ENCODE results near the gene MALRD1. TPM values are rescaled to one million over a fixed set of nuclear protein-coding genes. Genes with fewer than 3 reads are reported as not detected.

MALRD1 gene
- polyA plus RNA-seq, 6 donors from 2014 or later, result not detected

DNA sequence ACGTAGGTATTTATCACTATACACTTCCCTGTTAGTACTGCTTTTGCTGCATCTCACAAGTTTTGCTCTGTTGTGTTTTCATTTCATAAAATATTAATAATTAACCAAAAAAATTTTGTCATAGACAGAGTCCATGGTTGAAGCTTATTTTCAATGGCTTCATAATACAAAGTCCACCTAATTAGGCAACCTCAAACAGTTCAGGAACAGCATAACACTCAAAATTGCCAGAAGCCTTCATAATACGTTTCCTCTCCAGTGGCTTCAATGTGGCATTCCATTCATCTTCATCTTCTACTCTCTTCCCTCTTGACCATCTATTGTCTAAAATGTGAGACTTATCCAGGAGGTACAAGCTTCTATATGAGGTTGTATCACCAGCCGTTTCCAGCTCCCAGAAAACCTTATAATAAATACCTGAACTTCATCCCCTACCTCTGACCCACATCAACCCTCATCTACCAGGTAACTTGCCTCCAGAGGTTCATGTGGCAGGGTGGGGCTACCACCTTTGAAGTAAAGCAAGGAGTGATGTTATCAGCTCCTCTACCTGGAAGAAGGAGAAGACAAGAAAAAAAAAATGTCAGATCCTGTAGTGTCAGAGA lies 337.3 kb downstream of the MALRD1 start:
- Mint-ChIP-seq H3K4me3 (no peak overlapping the region), H3K27ac (no peak overlapping the region), H3K27me3 (no peaks in the 10 kb centered on the region), H3K9me3 (peaks cover 2 to 8% (median 4%) of the 10 kb centered on the region in 7 donors), H3K4me1 (no peaks in the 10 kb centered on the region), H3K36me3 (no peaks in the 10 kb centered on the region)
- DNase-seq (no peak), ATAC-seq (ENCODE audit: low read depth in 2 of 2) (no peak)

DNA sequence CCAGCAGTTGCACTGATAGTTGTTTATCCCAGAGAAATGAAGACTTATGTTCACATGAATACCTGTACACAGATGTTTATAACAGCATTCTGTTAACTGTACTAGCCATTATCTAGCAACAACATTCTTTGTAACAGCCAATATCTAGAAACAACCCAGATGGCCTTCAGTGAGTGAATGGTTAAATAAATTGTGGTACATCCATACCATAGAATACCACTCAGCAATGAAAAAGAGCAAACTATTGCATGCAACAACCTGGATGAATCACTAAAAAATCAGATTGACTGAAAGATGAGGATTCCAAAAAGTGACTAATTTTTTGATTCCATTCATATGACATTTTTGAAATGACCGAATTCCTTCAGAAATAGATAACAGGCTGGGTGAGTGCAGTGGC lies 360.3 kb downstream of the MALRD1 start:
- Mint-ChIP-seq H3K9me3 (peaks cover 0 to 19% (median 2%) of the 10 kb centered on the region in 7 donors), H3K27me3 (no peaks in the 10 kb centered on the region), H3K27ac (no peak overlapping the region), H3K4me3 (no peak overlapping the region), H3K36me3 (no peaks in the 10 kb centered on the region), H3K4me1 (no peaks in the 10 kb centered on the region)
- ATAC-seq (ENCODE audit: low read depth in 2 of 2), result no peak
- DNase-seq, result no peak

DNA sequence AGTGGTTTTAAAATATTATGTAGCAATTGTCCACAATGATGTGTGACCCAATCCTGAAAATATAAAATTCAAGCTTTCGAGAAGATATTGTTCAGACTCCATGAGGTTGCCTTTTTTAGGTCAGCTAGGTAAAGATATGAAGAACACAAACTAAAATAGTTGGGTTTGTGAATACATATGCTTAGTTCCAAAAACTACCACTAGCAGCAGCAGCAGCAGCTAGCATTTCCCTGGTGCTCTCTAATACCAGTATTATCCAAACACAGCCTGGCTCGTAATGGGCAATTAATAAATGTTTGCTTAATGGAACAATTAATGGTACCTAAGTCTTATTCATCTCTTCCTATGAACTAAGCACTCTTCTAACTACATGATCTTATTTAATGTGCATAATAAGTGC lies 362.5 kb downstream of the MALRD1 start:
- Mint-ChIP-seq H3K27ac (no peak overlapping the region), H3K27me3 (no peaks in the 10 kb centered on the region), H3K4me1 (no peaks in the 10 kb centered on the region), H3K9me3 (peaks cover 0 to 19% (median 2%) of the 10 kb centered on the region in 7 donors), H3K4me3 (no peak overlapping the region), H3K36me3 (no peaks in the 10 kb centered on the region)
- ATAC-seq (ENCODE audit: low read depth in 2 of 2), result no peak
- DNase-seq, result no peak

DNA sequence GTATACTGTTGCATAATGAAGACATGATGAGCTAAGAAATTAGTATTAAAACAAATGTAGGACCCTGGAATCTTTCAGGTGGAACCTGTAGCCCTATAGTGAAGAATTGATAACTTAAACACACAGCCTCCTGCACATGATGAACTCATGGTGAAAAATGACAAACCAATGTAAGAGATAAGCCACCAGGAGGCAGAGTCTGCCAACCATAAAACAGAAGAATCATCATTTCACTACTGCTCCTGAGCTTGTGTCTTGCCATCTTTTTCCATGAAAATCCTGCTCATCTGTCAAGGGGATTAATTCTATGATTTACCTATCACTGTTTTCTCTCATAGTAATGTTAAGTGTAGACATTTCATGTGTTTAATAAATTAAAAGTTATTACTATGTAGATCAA lies 363.9 kb downstream of the MALRD1 start:
- no peak overlapping the region for H3K4me3 Mint-ChIP-seq
- H3K36me3 Mint-ChIP-seq, result no peaks in the 10 kb centered on the region
- no peak overlapping the region for H3K27ac Mint-ChIP-seq
- no peaks in the 10 kb centered on the region for H3K4me1 Mint-ChIP-seq
- H3K9me3 Mint-ChIP-seq, result peaks cover 0 to 19% (median 0%) of the 10 kb centered on the region in 7 donors
- ATAC-seq (ENCODE audit: low read depth in 2 of 2), result no peak
- no peak for DNase-seq
- H3K27me3 Mint-ChIP-seq, result no peaks in the 10 kb centered on the region

DNA sequence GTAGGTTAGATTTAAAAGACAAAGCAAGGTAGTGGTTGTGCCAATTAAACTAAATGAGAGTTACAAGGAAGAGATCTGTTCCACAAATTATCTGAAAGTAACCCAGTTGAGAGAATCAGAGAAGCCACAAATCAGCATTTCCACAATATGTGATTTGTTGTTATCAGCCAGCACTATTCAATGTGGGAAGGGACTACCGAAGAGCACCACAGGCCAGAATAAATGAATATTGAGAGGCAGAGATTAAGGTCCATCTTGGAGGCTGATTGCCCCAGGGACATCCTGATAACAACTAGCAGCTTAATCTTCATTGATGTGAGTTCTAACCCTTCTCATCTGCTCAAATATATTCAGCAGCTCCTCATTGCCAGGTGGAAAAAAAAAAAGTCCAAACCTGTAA lies 367.6 kb downstream of the MALRD1 start:
- Mint-ChIP-seq H3K27me3 (no peaks in the 10 kb centered on the region), H3K36me3 (no peaks in the 10 kb centered on the region), H3K4me3 (no peak overlapping the region), H3K4me1 (no peaks in the 10 kb centered on the region), H3K27ac (no peak overlapping the region), H3K9me3 (peaks cover 0 to 3% (median 0%) of the 10 kb centered on the region in 7 donors)
- DNase-seq, result no peak
- no peak for ATAC-seq (ENCODE audit: low read depth in 2 of 2)

DNA sequence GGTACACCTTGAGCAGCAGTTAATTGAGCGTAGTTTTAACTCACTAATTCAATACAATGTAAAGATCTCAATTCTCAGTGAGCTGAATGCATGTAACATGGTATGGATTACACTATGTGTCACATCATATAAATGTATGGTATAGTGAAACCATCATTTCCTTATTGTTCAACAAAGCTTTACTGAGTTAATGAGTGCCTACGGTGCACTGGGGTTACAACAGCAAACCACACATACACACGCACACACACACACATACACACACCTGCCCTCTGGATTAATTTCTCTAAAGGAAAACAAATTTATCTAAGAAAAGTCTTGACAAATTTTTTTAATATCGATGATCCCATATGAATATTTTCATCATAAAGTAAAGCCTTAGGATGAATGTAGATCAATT lies 369.1 kb downstream of the MALRD1 start:
- no peak for ATAC-seq (ENCODE audit: low read depth in 2 of 2)
- DNase-seq, result no peak
- Mint-ChIP-seq H3K4me3 (no peak overlapping the region), H3K4me1 (no peaks in the 10 kb centered on the region), H3K36me3 (no peaks in the 10 kb centered on the region), H3K27me3 (no peaks in the 10 kb centered on the region), H3K9me3 (peaks cover 0 to 3% (median 0%) of the 10 kb centered on the region in 7 donors), H3K27ac (no peak overlapping the region)

DNA sequence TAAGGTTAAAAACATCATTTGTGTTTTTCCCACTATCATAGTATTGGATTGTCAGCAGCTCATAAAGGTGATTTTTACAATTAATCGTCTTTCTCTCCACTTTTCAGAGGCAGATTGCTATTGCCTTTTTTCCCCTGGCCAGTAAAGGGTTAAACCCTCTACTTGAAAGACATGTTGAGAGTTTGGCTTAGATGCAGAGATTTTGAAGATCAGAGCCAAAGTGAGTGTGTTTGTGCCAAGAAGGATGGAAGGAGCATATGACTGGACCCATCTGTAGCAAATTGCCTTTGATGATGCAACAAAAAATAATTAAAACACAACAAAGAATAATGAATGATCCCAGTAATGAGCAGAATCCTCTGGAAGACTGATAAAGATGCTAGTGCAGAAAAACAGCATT lies 373.1 kb downstream of the MALRD1 start:
- Mint-ChIP-seq H3K36me3 (no peaks in the 10 kb centered on the region), H3K27me3 (no peaks in the 10 kb centered on the region), H3K4me1 (no peaks in the 10 kb centered on the region), H3K27ac (no peak overlapping the region), H3K9me3 (peaks cover 0 to 4% (median 0%) of the 10 kb centered on the region in 7 donors), H3K4me3 (no peak overlapping the region)
- ATAC-seq (ENCODE audit: low read depth in 2 of 2) (no peak), DNase-seq (no peak)

DNA sequence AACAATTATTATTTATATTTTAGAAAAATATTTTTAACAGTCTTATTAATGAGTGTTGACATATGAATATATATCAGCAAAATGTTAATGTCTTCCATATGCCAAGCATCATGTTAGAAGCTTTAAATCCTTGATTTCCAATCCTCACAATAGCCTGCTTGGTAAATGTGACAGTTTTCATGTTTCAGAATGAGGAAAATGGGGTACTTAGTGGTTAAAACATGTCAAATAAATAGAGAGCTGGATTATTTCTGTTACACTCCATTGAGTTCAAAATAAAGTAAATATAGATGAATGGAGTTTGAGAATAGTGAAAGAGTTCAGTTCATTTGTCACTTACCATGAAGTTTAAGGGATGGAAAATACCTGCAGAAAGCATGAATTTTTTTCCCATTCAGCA lies 377.4 kb downstream of the MALRD1 start:
- Mint-ChIP-seq H3K4me1 (no peaks in the 10 kb centered on the region), H3K9me3 (peaks cover 0 to 8% (median 2%) of the 10 kb centered on the region in 7 donors), H3K4me3 (no peak overlapping the region), H3K27ac (no peak overlapping the region), H3K36me3 (no peaks in the 10 kb centered on the region), H3K27me3 (no peaks in the 10 kb centered on the region)
- DNase-seq, result no peak
- no peak for ATAC-seq (ENCODE audit: low read depth in 2 of 2)

DNA sequence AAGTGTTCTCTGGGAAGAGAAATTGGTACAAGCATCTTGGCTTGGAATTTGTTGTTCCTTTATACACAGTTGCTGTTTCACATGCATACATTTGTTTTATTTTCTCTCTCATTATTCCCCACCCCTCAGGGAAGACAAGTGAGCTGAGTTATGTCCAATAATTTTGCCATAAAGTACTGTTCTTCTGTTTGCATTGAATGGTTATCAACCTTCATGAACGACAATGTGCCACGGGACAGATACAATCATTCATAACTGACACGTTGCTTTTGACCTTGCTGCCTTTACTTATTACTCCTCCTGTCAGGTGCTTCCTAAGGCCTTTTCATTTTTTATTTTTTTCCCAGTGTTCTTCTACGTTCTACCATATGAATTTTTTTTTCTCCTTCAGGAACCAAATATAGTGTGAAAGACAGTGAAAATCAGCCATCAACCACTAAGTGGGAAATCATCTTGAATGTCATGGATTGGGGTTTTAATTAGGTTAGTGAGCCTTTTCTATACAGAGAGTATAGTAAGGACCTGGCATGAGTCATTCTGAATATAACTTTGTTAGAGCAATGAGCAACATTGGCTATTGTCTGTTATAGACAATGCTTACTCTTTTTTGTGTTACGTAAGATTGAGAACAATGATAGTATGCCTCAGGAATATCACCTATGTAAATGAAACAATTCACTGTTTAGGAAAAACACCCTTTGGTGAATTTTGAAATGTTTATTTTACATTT lies 383.2 kb downstream of the MALRD1 start:
- ATAC-seq (ENCODE audit: low read depth in 2 of 2) (no peak), DNase-seq (no peak)
- Mint-ChIP-seq H3K27me3 (no peaks in the 10 kb centered on the region), H3K4me1 (no peaks in the 10 kb centered on the region), H3K9me3 (peaks cover 0 to 4% (median 2%) of the 10 kb centered on the region in 7 donors), H3K4me3 (no peak overlapping the region), H3K36me3 (no peaks in the 10 kb centered on the region), H3K27ac (no peak overlapping the region)

DNA sequence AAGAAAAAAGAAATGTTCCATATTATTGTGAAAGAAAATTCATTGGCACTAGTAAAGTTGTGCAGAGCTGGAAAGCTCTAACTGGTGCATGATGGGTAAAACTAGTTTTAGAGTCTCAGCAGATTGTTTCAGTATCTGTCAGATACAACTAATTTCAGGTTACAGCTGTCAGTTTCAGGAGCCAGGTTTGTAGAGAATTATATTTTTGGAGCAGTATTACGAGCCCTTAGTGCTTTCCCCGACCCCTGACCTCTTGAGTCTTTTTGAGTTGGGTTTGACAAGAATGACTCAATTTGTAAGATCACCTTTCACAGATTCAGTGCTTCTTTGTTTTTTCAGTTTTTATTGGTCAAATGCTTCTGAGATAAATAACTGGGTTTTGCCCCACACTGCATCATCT lies 401.3 kb downstream of the MALRD1 start:
- ATAC-seq (ENCODE audit: low read depth in 2 of 2) (no peak), DNase-seq (no peak)
- Mint-ChIP-seq H3K27me3 (no peaks in the 10 kb centered on the region), H3K36me3 (no peaks in the 10 kb centered on the region), H3K9me3 (peaks cover 0 to 7% (median 0%) of the 10 kb centered on the region in 7 donors), H3K27ac (no peak overlapping the region), H3K4me3 (no peak overlapping the region), H3K4me1 (no peaks in the 10 kb centered on the region)

DNA sequence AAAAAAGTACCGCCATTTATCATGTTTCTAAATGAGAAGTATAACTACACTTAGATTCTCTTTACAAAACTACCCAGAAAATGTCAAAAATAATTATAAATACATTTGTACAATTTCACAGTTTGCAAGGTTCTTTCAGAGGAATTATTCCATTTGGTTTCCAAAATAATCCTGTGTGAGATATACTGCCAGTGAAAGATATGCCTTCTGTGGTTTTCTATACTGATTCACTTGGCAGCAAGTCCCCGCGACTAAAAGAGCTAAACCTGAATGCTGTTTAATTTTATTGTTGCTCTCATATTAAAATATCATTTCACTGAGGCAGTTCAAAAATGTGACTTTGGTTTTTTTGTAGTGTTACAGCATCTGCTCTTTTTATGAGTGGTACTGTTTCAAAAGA lies 402.8 kb downstream of the MALRD1 start:
- no peak overlapping the region for H3K4me3 Mint-ChIP-seq
- H3K4me1 Mint-ChIP-seq, result no peaks in the 10 kb centered on the region
- peaks cover 0 to 5% (median 0%) of the 10 kb centered on the region in 7 donors for H3K9me3 Mint-ChIP-seq
- no peak overlapping the region for H3K27ac Mint-ChIP-seq
- no peak for DNase-seq
- no peaks in the 10 kb centered on the region for H3K36me3 Mint-ChIP-seq
- H3K27me3 Mint-ChIP-seq, result no peaks in the 10 kb centered on the region
- no peak for ATAC-seq (ENCODE audit: low read depth in 2 of 2)

DNA sequence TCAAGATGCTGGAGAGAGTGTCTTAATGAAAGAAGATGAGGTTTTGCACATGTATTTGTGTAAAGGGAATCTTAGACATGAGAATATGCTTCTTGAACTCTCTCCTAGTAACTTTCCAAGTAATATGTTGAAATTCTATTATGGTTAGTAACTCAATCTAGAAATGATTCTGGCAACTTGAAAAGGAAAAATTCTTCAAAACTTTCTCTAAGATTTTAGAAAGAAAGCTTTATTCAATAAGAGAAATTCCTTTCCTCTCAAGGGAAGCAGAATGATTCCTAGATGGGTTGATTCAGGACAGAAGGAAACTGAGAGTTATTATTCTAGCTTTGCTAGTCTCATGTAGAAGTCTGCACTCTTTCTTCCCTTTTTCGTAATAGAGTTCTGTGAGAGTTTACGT lies 403.3 kb downstream of the MALRD1 start:
- Mint-ChIP-seq H3K4me1 (no peaks in the 10 kb centered on the region), H3K9me3 (peaks cover 0 to 5% (median 0%) of the 10 kb centered on the region in 7 donors), H3K27me3 (no peaks in the 10 kb centered on the region), H3K4me3 (no peak overlapping the region), H3K36me3 (no peaks in the 10 kb centered on the region), H3K27ac (no peak overlapping the region)
- no peak for DNase-seq
- ATAC-seq (ENCODE audit: low read depth in 2 of 2), result no peak

DNA sequence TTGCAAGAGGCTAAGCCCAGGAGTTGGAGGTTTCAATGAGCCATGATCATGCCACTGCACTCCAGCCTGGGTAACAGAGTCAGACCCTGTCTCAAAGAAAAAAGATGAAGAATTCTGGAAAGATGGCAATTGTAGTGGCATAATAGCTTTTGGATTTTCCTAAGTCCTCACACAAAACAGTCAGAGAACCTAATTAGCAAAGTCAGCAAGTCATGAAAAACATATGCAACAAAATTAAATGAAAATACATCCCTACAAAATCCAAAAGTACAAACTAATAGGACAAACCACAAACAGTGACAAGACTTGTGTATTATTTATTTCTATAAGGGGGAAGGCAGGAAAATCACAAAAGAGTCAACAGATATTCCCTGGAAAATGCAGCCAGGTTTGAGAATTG lies 405.4 kb downstream of the MALRD1 start:
- no peak overlapping the region for H3K4me3 Mint-ChIP-seq
- ATAC-seq (ENCODE audit: low read depth in 2 of 2), result no peak
- H3K27ac Mint-ChIP-seq, result no peak overlapping the region
- DNase-seq, result no peak
- no peaks in the 10 kb centered on the region for H3K4me1 Mint-ChIP-seq
- no peaks in the 10 kb centered on the region for H3K36me3 Mint-ChIP-seq
- H3K9me3 Mint-ChIP-seq, result peaks cover 0 to 5% (median 0%) of the 10 kb centered on the region in 7 donors
- H3K27me3 Mint-ChIP-seq, result no peaks in the 10 kb centered on the region

DNA sequence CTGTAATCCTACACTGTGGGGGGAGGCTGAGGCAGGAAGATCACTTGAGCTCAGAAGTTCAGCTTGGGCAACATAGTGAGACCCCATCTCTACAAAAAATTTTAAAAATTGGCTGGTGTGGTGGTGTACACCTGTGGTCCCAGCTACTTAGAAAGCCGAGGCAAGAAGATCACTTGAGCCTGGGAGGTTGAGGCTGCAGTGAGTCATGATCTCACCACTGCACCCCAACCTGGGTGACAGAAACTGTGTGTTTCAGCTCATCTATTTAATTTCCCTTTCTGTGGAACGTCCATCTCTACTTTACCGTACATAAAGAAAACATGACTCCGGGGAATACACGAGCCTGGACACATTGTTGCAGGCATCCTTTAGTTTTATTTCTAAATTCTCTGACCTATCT lies 413.0 kb downstream of the MALRD1 start:
- DNase-seq, result no peak
- Mint-ChIP-seq H3K9me3 (peaks cover 0 to 8% (median 1%) of the 10 kb centered on the region in 7 donors), H3K27ac (no peak overlapping the region), H3K4me3 (no peak overlapping the region), H3K27me3 (no peaks in the 10 kb centered on the region), H3K36me3 (no peaks in the 10 kb centered on the region), H3K4me1 (no peaks in the 10 kb centered on the region)
- ATAC-seq (ENCODE audit: low read depth in 2 of 2), result no peak

Measured in naive B cell (primary cell).